ENCODE measurements around the gene SPATA4. TPM values are rescaled to one million over a fixed set of nuclear protein-coding genes. Genes with fewer than 3 reads are reported as not detected.

SPATA4 gene
- total and polyA plus RNA-seq, 2 experiments from 2014 or later: not detected

DNA sequence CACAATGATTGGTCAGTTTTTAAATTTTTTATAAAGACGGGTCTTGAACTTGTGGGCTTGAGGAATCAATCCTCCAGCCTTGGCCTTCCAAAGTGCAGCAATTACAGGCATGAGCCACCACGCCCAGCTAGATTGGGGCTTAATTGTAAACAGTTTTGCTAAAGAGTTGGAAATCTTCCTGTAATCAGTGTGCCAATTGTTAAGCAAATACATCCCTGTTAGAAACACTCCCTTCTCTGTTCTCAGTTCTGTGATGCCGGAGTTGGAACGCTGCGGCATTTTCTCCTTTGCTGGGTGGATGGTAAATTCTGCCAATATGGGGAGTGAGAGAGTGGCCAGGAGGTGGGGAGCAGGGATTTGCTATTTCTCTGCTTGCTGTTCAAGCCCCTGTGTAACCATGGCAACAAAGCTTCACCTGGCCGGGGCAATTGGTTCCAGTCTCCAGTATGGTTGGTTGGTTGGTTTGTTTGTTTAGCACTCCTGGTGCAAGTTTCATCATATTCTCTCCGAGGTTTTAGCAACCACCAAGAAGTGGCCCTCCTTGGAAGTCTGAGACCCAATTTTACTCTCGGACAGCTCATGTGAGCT, 3.0 kb upstream of the SPATA4 start:
- TF ChIP-seq, protein P1, sequence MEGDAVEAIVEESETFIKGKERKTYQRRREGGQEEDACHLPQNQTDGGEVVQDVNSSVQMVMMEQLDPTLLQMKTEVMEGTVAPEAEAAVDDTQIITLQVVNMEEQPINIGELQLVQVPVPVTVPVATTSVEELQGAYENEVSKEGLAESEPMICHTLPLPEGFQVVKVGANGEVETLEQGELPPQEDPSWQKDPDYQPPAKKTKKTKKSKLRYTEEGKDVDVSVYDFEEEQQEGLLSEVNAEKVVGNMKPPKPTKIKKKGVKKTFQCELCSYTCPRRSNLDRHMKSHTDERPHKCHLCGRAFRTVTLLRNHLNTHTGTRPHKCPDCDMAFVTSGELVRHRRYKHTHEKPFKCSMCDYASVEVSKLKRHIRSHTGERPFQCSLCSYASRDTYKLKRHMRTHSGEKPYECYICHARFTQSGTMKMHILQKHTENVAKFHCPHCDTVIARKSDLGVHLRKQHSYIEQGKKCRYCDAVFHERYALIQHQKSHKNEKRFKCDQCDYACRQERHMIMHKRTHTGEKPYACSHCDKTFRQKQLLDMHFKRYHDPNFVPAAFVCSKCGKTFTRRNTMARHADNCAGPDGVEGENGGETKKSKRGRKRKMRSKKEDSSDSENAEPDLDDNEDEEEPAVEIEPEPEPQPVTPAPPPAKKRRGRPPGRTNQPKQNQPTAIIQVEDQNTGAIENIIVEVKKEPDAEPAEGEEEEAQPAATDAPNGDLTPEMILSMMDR (IDR thresholded peaks at IDR 0.05; ENCODE audit: poor library complexity): no peak
- TF ChIP-seq EZH2phosphoT487 (IDR thresholded peaks at IDR 0.05; ENCODE audit: low read depth, severe bottlenecking, unreplicated experiment): no peak
- 81% methylated on average over 8 of the region's 8 CpGs for WGBS (ENCODE audit: low lambda C conversion rate, missing lambda C conversion rate)
- Histone ChIP-seq H3K4me2 (no peak overlapping the region), H3K27me3 (no peaks in the 10 kb centered on the region), H3K9me2 (replicated peaks; ENCODE audit: insufficient read depth) (no peaks in the 10 kb centered on the region), H3K9me3 (ENCODE audit: low read depth) (no peaks in the 10 kb centered on the region), H3K4me3 (no peak overlapping the region), H2AFZ (no peak overlapping the region), H3K4me1 (ENCODE audit: insufficient read depth) (no peaks in the 10 kb centered on the region), H3K79me2 (no peaks in the 10 kb centered on the region), H3K27ac (no peak overlapping the region), H3K36me3 (replicated peaks; ENCODE audit: insufficient read depth, low read depth) (no peaks in the 10 kb centered on the region), H4K20me1 (ENCODE audit: insufficient read depth, poor library complexity, severe bottlenecking) (no peaks in the 10 kb centered on the region)
- DNase-seq (ENCODE audit: low spot score): no peak

DNA sequence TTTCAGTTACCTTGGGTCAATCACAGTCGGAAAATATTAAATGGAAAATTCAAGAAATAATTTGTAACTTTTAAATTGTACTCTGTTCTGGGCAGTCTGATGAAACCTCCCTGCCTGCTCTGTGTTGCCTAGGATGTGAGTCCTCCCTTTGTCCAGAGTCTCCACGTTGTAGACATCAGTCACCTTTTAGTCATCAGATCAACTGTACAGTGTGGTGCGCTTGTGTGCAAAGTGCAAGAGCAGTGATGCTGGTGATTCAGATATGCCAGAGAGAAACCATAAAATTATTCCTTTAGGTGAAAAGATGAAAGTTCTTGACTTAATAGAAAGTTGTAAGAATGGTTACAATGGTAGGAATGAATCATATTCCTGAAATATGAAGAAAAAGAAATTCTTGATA, 1.4 kb downstream of the SPATA4 start:
- Histone ChIP-seq H2AFZ (no peak overlapping the region), H3K27me3 (no peaks in the 10 kb centered on the region), H3K4me1 (ENCODE audit: insufficient read depth) (no peaks in the 10 kb centered on the region), H3K79me2 (no peaks in the 10 kb centered on the region), H3K36me3 (replicated peaks; ENCODE audit: insufficient read depth, low read depth) (no peaks in the 10 kb centered on the region), H3K9me3 (ENCODE audit: low read depth) (no peaks in the 10 kb centered on the region), H4K20me1 (ENCODE audit: insufficient read depth, poor library complexity, severe bottlenecking) (no peaks in the 10 kb centered on the region), H3K4me2 (no peak overlapping the region), H3K27ac (no peak overlapping the region), H3K9me2 (replicated peaks; ENCODE audit: insufficient read depth) (no peaks in the 10 kb centered on the region), H3K4me3 (no peak overlapping the region)
- 73% methylated on average over 3 of the region's 3 CpGs for WGBS (ENCODE audit: low lambda C conversion rate, missing lambda C conversion rate)
- no peak for DNase-seq (ENCODE audit: low spot score)
- no peak for TF ChIP-seq EZH2 (IDR thresholded peaks at IDR 0.05; ENCODE audit: borderline replicate concordance)
- TF ChIP-seq, protein P1 (IDR thresholded peaks at IDR 0.05; ENCODE audit: poor library complexity): no peak
- no peak for TF ChIP-seq EZH2phosphoT487 (IDR thresholded peaks at IDR 0.05; ENCODE audit: low read depth, severe bottlenecking, unreplicated experiment)

DNA sequence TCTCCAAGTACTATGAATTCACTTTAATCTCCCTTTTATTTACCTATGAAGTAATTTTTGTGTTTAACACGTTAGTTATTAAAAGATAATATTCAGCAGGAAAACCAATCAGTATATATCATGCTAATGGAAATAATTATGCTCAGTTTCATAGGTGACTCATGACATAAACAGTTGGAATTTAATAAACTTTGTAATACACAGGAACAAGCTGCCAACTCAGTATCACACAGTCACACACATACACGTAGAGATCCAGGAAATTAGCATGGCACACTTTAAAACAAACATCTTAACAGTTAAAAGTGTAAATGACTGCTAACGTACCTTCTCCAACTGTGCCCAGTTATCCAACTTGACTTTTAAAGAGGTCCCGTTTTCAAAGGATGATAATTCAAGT, 2.3 kb downstream of the SPATA4 start:
- TF ChIP-seq, protein P1 (IDR thresholded peaks at IDR 0.05; ENCODE audit: poor library complexity): no peak
- TF ChIP-seq EZH2 (IDR thresholded peaks at IDR 0.05; ENCODE audit: borderline replicate concordance) (no peak), EZH2phosphoT487 (IDR thresholded peaks at IDR 0.05; ENCODE audit: low read depth, severe bottlenecking, unreplicated experiment) (no peak)

More for the DNA sequence above, 2.3 kb downstream of the SPATA4 start:
- Histone ChIP-seq H3K79me2 (no peaks in the 10 kb centered on the region), H3K9me3 (ENCODE audit: low read depth) (no peaks in the 10 kb centered on the region), H3K4me2 (no peak overlapping the region), H3K4me3 (no peak overlapping the region), H3K9me2 (replicated peaks; ENCODE audit: insufficient read depth) (no peaks in the 10 kb centered on the region), H2AFZ (no peak overlapping the region), H3K27ac (no peak overlapping the region), H3K27me3 (no peaks in the 10 kb centered on the region), H3K4me1 (ENCODE audit: insufficient read depth) (no peaks in the 10 kb centered on the region), H3K36me3 (replicated peaks; ENCODE audit: insufficient read depth, low read depth) (no peaks in the 10 kb centered on the region), H4K20me1 (ENCODE audit: insufficient read depth, poor library complexity, severe bottlenecking) (no peaks in the 10 kb centered on the region)
- 59% methylated on average over 4 of the region's 4 CpGs for WGBS (ENCODE audit: low lambda C conversion rate, missing lambda C conversion rate)
- DNase-seq (ENCODE audit: low spot score): no peak

Measured in hepatocyte (in vitro differentiated cells).